Stimulated activated CD8-positive, alpha-beta memory T cell treated with anti-CD3 and anti-CD28 coated beads, Interleukin-4, amount 100 ng/mL, for 4 hours (primary cell): Measurements from ENCODE around the gene PKD1.

Experiments used
- DNase-seq, 2 donors: peaks; one replicate each; pipeline ENCODE4 v3.0.0-alpha.2; 2020; ENCODE audit warnings: low read depth in 2 of 2, low spot score in 1 of 2

The PKD1 gene

GRCh38 chr16:2090777-2091546 lies 44.7 kb downstream of the PKD1 start:
- no peak for DNase-seq

- no peak for DNase-seq
Measured at GRCh38 chr16:2090481-2090776, 45.3 kb downstream of the PKD1 start.

DNA sequence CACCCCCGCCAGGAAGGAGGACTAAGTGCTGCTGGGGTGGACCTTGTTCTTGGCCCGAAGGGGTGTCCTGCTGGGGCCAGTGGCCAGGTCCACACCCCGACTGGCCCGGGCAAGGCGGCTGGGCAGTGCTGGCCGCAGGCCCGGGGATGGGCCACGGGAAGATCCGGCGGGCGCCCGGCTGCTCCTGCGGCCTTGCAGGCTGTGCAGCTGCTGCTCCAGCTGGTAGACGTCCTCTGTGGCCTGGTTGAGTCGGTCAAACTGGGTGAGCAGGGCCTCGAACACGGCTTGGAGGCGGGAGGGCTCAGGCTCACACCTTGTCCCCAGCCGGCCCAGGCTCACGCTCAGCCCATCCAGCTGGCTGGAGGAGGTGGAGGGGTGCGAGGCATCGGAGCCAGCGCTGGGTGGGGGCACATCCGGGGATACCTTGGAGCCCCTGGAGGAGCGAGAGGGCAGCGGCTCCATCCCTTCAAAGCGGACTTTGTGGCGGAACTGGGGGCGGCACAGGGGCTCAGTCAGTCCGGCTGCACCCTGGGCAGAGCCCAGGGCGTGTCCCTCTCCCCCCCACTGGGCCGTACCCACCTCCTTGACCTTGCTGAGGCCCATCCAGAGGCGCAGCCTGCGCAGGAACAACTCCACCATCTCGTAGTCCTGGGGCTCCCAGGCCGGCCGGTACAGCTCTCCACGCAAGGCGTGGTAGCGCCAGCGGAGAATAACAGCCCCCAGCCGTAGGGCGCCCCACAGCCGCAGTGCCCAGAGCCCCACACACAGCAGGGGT lies 45.8 kb downstream of the PKD1 start:
- no peak for DNase-seq

DNA sequence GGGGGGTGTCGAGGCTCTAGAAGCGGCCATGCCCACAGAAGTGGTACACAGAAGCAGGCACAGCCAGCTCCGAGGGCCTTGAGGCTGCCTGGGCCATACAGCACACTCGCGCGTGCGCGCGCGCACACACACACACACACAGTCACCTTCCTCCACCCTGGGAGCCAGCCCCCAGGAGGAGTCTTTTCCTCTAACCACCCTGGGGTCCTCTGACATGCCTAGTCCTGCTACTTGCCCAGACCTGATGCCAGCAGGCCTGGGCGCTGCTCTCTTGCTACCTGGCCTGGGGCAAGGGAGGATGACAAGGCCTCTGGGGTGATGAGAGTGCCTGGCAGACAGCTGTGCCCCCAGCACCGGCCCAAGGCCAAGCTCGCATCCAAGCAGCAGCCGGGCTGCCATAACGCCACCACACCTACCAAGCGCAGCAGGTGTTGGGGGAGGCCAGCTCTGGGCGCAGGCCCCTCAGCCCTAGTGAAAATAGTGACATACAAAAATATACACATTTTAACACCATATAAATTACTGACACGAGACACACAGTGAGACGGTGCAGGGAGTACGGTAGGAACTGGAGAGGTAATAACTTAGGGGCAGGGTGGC lies 46.8 kb downstream of the PKD1 start:
- DNase-seq: no peak

GRCh38 chr16:2087748-2088631 lies 47.7 kb downstream of the PKD1 start:
- no peak for DNase-seq

DNA sequence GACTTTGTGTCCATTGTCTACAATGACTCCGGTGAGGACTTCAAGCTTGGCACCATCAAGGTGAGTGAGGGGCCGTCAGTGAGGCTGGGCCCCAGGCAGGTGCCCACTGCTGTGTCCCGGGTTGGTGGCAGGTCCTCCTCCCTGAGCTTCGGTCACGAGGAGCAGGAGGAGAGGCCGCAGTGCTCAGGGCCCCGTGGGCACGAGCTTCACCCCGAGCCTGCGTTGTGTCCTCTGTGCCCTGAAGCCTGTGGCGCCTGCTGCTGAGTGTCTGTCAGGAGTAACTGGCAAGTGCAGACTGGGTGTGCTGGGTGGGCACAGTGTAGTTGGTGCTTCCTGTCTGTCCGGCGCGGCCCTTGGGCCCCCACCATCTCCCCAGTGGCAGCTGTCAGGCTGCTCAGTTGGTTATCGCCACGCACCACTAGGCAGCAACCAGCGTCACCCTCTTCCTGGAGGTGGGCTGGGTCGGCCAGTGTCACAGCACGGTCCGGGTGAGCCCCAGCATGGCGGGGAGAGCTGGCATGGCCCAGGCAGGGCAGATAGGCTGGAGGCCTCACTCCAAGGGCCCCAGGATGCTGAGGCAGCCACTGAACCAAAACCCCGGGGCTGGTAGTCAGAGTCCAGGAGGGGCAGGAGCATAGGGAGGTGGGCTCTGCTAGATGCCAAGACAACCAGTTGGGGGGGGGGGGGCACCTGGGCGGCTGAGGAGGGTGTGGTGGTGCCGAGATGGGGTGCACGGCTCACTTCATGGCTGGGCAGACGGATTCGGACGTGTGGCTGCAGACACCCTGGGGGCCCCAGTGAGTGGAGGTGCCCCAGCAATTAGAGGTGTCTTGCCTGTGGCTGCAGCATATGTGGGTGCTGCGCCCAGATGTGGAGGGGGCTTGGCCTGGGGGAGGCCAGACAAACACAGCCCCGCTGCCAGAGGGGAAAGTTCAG lies 48.6 kb downstream of the PKD1 start:
- no peak for DNase-seq

DNA sequence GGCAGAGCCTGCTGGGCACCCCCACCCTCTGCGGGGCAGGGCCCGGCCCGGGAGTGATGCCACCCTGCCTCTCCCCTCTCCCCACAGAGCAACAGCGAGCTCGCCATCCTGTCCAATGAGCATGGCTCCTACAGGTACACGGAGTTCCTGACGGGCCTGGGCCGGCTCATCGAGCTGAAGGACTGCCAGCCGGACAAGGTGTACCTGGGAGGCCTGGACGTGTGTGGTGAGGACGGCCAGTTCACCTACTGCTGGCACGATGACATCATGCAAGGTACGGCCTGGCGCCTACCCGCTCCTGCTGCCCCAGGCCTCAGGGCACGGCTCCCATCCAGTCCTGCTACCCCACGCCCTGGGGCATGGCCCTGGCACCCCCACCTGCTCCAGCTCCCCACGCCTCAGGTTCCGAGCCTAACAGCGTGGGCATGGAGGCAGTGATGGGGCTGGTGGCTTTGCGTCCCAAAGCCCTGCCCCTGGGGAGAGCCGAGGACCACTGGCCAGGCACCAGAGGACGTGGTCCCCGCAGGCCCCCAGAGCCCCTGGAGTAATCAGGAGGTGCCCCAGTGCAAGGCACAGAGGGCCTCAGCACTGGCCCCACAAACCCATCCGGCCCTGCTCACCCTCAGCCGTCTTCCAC lies 49.5 kb downstream of the PKD1 start:
- DNase-seq: no peak

DNA sequence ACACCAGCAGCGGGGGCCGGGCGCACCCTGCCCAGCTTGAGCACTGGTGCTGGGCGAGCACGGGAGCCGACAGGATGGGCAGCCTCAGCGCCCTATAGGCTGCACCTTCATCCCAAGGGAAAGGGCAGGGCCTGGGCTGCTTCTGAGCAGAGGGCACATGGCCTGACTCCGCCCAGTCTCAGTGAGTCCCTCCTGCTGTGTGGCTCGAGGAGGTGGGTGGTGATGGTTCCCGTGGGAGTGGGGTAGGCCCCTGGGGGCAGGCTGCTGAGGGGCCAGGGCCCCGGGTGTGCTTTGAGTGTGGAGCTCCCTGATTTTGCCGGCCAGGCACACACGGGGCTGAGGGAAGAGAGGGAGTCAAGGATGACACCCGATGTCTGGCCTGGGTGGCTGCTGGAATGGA lies 50.0 kb downstream of the PKD1 start:
- no peak for DNase-seq

GRCh38 chr16:2084895-2085625 lies 50.6 kb downstream of the PKD1 start:
- no peak for DNase-seq

GRCh38 chr16:2083876-2084780 lies 51.6 kb downstream of the PKD1 start:
- no peak for DNase-seq

- DNase-seq: no peak
Measured at GRCh38 chr16:2083409-2083808, 52.3 kb downstream of the PKD1 start.

GRCh38 chr16:2082983-2083364 lies 52.7 kb downstream of the PKD1 start:
- DNase-seq: no peak

- no peak for DNase-seq
Measured at GRCh38 chr16:2082171-2082982, 53.3 kb downstream of the PKD1 start.

DNA sequence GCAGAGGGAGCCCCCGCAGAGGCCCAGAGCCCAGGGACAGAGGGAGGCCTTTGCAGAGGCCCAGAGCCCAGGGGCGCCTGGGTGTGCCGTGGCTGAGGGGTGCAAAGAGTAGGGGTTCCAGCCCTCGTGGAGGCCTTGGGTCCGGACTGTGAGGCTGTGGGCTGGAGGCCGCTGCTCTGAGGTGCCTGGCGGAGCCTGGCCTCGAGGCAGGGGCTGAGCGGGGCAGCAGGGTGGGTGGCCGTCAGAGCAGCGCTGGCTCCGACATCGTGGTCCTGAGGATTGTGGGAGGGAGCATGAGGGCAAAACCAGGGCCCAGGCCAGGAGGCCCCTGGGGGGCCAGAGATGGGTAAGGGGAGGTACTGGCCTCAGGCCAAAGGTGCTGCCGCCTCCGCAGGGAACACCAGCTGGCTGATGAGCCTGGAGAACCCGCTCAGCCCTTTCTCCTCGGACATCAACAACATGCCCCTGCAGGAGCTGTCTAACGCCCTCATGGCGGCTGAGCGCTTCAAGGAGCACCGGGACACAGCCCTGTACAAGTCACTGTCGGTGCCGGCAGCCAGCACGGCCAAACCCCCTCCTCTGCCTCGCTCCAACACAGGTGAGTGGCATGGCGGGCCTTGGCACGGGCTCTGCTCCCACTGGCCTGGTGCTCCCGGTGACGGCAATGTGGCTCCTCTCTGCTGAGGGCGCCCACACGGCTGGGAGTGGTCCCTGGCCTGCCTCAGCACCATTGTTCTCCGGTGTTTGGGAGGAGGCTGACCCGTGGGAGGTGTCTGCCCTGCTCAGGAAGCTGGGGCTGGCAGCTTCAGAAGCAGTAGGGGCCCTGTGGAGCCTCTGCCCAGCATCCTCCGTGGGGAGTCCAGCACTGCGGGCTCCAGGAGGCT lies 54.3 kb downstream of the PKD1 start:
- no peak for DNase-seq

DNA sequence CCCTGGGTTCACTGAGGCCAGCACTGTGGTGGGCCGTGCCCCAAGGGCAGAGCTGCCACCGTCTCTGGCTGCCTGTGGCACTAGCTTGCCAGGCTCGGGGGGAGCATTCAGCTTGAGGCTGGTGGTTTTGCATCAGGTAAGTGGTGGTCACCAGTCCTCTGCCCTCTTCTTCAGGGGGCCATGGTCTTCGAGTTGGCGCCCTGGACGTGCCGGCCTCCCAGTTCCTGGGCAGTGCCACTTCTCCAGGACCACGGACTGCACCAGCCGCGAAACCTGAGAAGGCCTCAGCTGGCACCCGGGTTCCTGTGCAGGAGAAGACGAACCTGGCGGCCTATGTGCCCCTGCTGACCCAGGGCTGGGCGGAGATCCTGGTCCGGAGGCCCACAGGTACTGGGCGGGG lies 55.7 kb downstream of the PKD1 start:
- no peak for DNase-seq

DNA sequence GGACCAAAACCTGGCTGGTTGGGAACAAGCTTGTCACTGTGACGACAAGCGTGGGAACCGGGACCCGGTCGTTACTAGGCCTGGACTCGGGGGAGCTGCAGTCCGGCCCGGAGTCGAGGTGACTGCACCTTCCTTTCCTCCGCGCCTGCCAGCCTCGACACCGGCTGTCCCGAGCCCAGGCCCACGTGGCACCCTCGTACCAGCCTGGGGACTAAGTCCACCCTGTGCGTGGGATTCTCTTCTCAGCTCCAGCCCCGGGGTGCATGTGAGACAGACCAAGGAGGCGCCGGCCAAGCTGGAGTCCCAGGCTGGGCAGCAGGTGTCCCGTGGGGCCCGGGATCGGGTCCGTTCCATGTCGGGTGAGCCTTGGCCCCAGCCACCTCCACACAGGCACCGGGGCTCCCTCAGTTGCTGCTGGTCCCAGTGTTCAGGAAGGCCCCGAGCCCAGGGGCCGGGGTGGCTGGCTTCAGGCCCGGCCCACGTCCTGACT lies 56.3 kb downstream of the PKD1 start:
- DNase-seq: no peak
